K562 (cell line): Measurements from ENCODE around the gene ACKR2. TPM values are rescaled to one million over a fixed set of nuclear protein-coding genes. Genes with fewer than 3 reads are reported as not detected.

Experiments used
- ATAC-seq: fragments of 200-7000 bp; cut with Tn5 transposase; 3 replicates; pipeline ENCODE4 v1.9.1; 2020; ENCODE audit warnings: moderate library complexity
- BruUV-seq: library from RNA; stranded (reverse); fragments of 400-500 nt; replicated peaks from 2 replicates; lab custom pipeline; 2021; lab: Mats Ljungman, UMichigan
- CTCF ChIA-PET: fragments of 300-600 bp; formaldehyde crosslinking; extraction: SDS; loops from one replicate; lab custom pipeline; 2021; ENCODE audit warnings: low intra/inter-chr PET ratio; lab: Yijun Ruan, JAX
- POLR2A ChIA-PET: fragments of 300-600, 350-650 bp; sonication (Branson Sonifier 250); formaldehyde crosslinking; extraction: SDS; loops from one replicate; lab custom pipeline; 2021; ENCODE audit warnings: antibody characterized with exemption, inconsistent platforms; lab: Yijun Ruan, JAX
- DNase-seq, 4 experiments: peaks; one replicate each; pipeline versions ENCODE4 v3.0.0 to v3.0.0-alpha.2; 2011 to 2018; ENCODE audit warnings: low spot score in 3 of 4, mixed read lengths in 3 of 4; ENCODE audit errors: extremely low read depth in 1 of 4
- FAIRE-seq: peaks from 2 replicates; lab custom pipeline; 2011; peaks lifted over from hg19 to GRCh38; lab: Jason Lieb, UNC
- H2AFZ ChIP-seq: 2 replicates; pipeline ENCODE4 v1.6.0; 2011; ENCODE audit warnings: low read depth, low read length, control low read depth, inconsistent platforms
- H3K27ac ChIP-seq: fragments of 200-600 bp; 3 replicates; pipeline ENCODE4 v1.8.0; 2011; ENCODE audit warnings: low read depth, mild to moderate bottlenecking, control low read depth, inconsistent platforms, low read length, moderate library complexity, mixed read lengths; ENCODE audit errors: extremely low read depth
- H3K27me3 ChIP-seq, 2 experiments: fragments of 300-600 bp in 1 of 2; 2 replicates in 1 of 2; 3 replicates in 1 of 2; pipeline versions ENCODE4 v1.6.0 to v1.8.0; 2011; ENCODE audit warnings: inconsistent platforms in 2 of 2, low read length in 2 of 2, mild to moderate bottlenecking in 1 of 2, mixed read lengths in 1 of 2, moderate library complexity in 1 of 2; ENCODE audit not compliant: control insufficient read depth in 2 of 2, insufficient read depth in 2 of 2
- H3K36me3 ChIP-seq: fragments of 300-600 bp; 3 replicates; pipeline ENCODE4 v1.8.0; 2011; ENCODE audit warnings: mild to moderate bottlenecking, low read length, inconsistent platforms; ENCODE audit not compliant: control insufficient read depth, insufficient read depth
- H3K4me1 ChIP-seq, 2 experiments: fragments of 200-600 bp in 1 of 2; replicated peaks in 1 of 2; 2 replicates in 1 of 2; 3 replicates in 1 of 2; pipeline versions ENCODE4 v1.5.1 to v1.8.0; 2011; ENCODE audit warnings: inconsistent platforms in 2 of 2, low read length in 2 of 2, mild to moderate bottlenecking in 1 of 2, mixed read lengths in 1 of 2, moderate library complexity in 1 of 2; ENCODE audit not compliant: control insufficient read depth in 2 of 2, insufficient read depth in 2 of 2
- H3K4me2 ChIP-seq: 2 replicates; pipeline ENCODE4 v1.6.1; 2011; ENCODE audit warnings: low read length, control low read depth, inconsistent platforms, mixed read lengths; ENCODE audit not compliant: insufficient read depth
- H3K4me3 ChIP-seq: fragments of 200-600 bp; sonication (generic), shearing (Covaris generic); 2 replicates; pipeline ENCODE4 v1.5.1; 2016; ENCODE audit warnings: control low read depth, inconsistent platforms
- H3K79me2 ChIP-seq: fragments of 200-600 bp; 3 replicates; pipeline ENCODE4 v1.8.0; 2011; ENCODE audit warnings: low read length, inconsistent platforms; ENCODE audit not compliant: control insufficient read depth, insufficient read depth
- H3K9ac ChIP-seq, 2 experiments: 2 replicates each; pipeline versions ENCODE4 v1.6.0 to v1.6.1; 2011; ENCODE audit warnings: low read depth in 2 of 2, low read length in 2 of 2, control low read depth in 1 of 2, inconsistent platforms in 1 of 2, mild to moderate bottlenecking in 1 of 2, mixed read lengths in 1 of 2; ENCODE audit not compliant: insufficient read depth in 1 of 2
- H3K9me1 ChIP-seq: one replicate; pipeline ENCODE4 v1.6.0; 2011; ENCODE audit warnings: inconsistent platforms, mild to moderate bottlenecking, low read length, moderate library complexity; ENCODE audit not compliant: control insufficient read depth, insufficient read depth
- H3K9me3 ChIP-seq: replicated peaks from 2 replicates; pipeline ENCODE4 v1.5.1; 2011; ENCODE audit warnings: low read depth, low read length, inconsistent platforms; ENCODE audit not compliant: control insufficient read depth, insufficient read depth
- H4K20me1 ChIP-seq: replicated peaks from 2 replicates; pipeline ENCODE4 v1.6.1; 2011; ENCODE audit warnings: low read length, inconsistent platforms, mixed read lengths; ENCODE audit not compliant: control insufficient read depth, insufficient read depth
- ARHGAP35 ChIP-seq: fragments of 450-650 bp; IDR thresholded peaks from 2 replicates; pipeline ENCODE4 v1.6.1; 2018; ENCODE audit not compliant: partially characterized antibody
- CHD1 ChIP-seq: fragments of 200-600 bp; sonication (generic); IDR thresholded peaks from one replicate; pipeline ENCODE4 v1.6.1; 2012; ENCODE audit warnings: mild to moderate bottlenecking, moderate library complexity, low read length, inconsistent platforms
- EGR1 ChIP-seq: fragments of 450-650 bp; conservative IDR thresholded peaks from 2 replicates; pipeline ENCODE4 v1.6.1; 2017; ENCODE audit warnings: mild to moderate bottlenecking
- SMC3 ChIP-seq: conservative IDR thresholded peaks from 2 replicates; pipeline ENCODE4 v1.6.1; 2011; ENCODE audit warnings: low read depth, low read length, improper control_type of control experiment; ENCODE audit not compliant: insufficient read depth
- STAT6 ChIP-seq: sonication (generic); formaldehyde crosslinking; IDR thresholded peaks from 2 replicates; pipeline ENCODE4 v1.8.1; 2023; ENCODE audit warnings: mild to moderate bottlenecking, missing genetic modification reagents
- TAF9B ChIP-seq: fragments of 450-650 bp; IDR thresholded peaks from 2 replicates; pipeline ENCODE4 v1.6.1; 2018; ENCODE audit warnings: mild to moderate bottlenecking; ENCODE audit not compliant: partially characterized antibody
- ZNF124 ChIP-seq: sonication (generic); formaldehyde crosslinking; IDR thresholded peaks from 2 replicates; pipeline ENCODE4 v1.8.1; 2022; ENCODE audit warnings: missing genetic modification reagents
- WGBS: fragments of 100-300 bp; shearing (Covaris generic); methylation state at CpG from one replicate; pipeline ENCODE4 v1.1.6; 2016; ENCODE audit warnings: low coverage, mixed read lengths; ENCODE audit not compliant: insufficient coverage; ENCODE audit errors: missing lambda C conversion rate; 5-methylcytosine and 5-hydroxymethylcytosine counted together
- in situ Hi-C: fragments of 300-500 bp; cut with MboI; formaldehyde crosslinking; loops from 4 replicates; pipeline ENCODE4 v1.15.0; 2018; ENCODE audit warnings: inconsistent platforms, mixed read lengths
- intact Hi-C: fragments of 100-400 bp; cut with micrococcal nuclease; formaldehyde crosslinking; loops from 2 replicates; pipeline ENCODE4 v1.14.2; 2022
- polyA plus RNA-seq, 8 experiments: library from polyadenylated mRNA; depleted of rRNA in 4 of 8; stranded (reverse) in 5 of 8; unstranded in 3 of 8; fragments of >200 nt; fragmentation: Nextera tagmentation in 2 of 8; fragmentation: Illumina TruSeq in 1 of 8; extraction: Ambion mirVana in 2 of 8; extraction: Trizol in 1 of 8; gene quantifications; 2 replicates each; pipeline versions ENCODE4 v1.2.1 to v1.2.3, GENCODE V29; 2011 to 2014; ENCODE audit warnings: inconsistent platforms in 1 of 8, missing spikeins in 1 of 8
- total RNA-seq, 7 experiments: library from RNA; depleted of rRNA in 6 of 7; stranded (reverse); fragments of >200 nt in 6 of 7; fragmentation: Illumina TruSeq in 2 of 7; extraction: Trizol in 2 of 7; gene quantifications; 2 replicates each; pipeline versions ENCODE4 v1.2.1 to v1.2.3, GENCODE V29; 2011 to 2021; ENCODE audit warnings: low replicate concordance in 1 of 7
- TF ChIP-seq, protein P1 (sequence below): fragments of 450-650 bp; IDR thresholded peaks from 2 replicates; pipeline ENCODE4 v1.6.1; 2016; ENCODE audit warnings: antibody characterized with exemption

Gene ACKR2
- total and polyA plus RNA-seq, 9 of the 15 experiments (the other 6 are each of a cell fraction or from before 2014, with no cell fraction given), result 0.03 to 0.69 (median 0.25) TPM; not detected in 1

DNA sequence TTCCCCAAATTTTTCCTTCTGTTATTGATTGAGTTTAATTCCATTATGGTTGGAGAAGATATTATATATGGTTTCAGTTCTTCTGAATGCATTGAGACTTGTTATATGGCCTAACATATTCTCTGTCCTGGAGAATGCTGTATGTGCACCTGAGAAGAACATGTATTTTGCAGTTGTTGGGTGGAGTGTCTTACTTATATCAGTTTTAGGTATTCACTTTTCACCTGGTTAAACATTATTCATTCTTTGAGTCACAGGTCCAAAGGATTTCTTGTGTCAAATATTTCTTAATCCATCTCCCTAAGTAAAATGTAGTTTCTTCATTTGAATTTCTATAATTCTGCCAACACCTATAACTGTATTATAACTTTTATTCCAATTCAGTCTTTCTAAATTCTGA lies 17.8 kb downstream of the ACKR2 start (continued):
- no peak for TF ChIP-seq STAT6 (CRISPR knock-in tag)
- TF ChIP-seq CHD1, result no peak
- no peak for TF ChIP-seq TAF9B

DNA sequence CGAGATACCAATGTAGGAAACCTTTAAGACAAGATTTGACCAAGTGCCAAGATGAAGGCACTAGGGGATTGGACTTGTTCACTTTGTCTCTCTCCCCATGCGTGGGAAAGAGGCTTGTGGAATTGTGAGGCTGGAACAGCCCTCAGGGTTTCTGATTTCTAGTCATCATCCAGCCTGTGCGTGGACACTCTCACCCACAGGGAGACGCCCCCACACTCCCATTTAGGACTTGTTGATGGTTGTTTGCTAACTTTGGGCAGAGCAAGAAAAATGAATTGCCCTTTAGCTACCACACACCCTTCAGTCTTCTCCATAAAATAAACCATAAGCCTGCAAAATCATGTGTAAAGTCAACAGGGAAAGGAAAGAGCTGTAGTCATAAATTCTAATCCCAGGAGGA lies 18.4 kb downstream of the ACKR2 start:
- intact Hi-C loops (no loop called here), in situ Hi-C loops (loop anchor here (5.0 kb wide), 1 partner anchor 45 kb away; no protein-coding TSS in a partner anchor)
- Histone ChIP-seq H3K27ac (no peak overlapping the region), H3K36me3 (no peaks in the 10 kb centered on the region), H4K20me1 (no peaks in the 10 kb centered on the region), H3K9me1 (no peaks in the 10 kb centered on the region), H3K79me2 (no peaks in the 10 kb centered on the region), H3K9me3 (no peaks in the 10 kb centered on the region), H2AFZ (no peak overlapping the region), H3K27me3 (peaks cover 0 to 2% of the 10 kb centered on the region in 2 experiments; a peak in 1 of 5 replicates), H3K4me2 (no peak overlapping the region), H3K9ac (no peak overlapping the region), H3K4me3 (no peak overlapping the region), H3K4me1 (no peaks in the 10 kb centered on the region)
- no TSS peak for BruUV-seq
- FAIRE-seq (no peak), DNase-seq (no peak), ATAC-seq (no peak)
- 2% methylated on average over 4 of the region's 4 CpGs for WGBS
- POLR2A ChIA-PET, result interaction anchor here (0.6 kb wide), 1 partner anchor 112 kb away, joined by 3 read pairs; no protein-coding TSS in a partner anchor
- CTCF ChIA-PET, result interaction anchor here (4.5 kb wide), 1 partner anchor 47 kb away, joined by 61 read pairs; no protein-coding TSS in a partner anchor
- TF ChIP-seq ZNF124 (CRISPR knock-in tag) (no peak), SMC3 (no peak), EGR1 (peak; percentile 27), ARHGAP35 (no peak)
- TF ChIP-seq, protein P1, sequence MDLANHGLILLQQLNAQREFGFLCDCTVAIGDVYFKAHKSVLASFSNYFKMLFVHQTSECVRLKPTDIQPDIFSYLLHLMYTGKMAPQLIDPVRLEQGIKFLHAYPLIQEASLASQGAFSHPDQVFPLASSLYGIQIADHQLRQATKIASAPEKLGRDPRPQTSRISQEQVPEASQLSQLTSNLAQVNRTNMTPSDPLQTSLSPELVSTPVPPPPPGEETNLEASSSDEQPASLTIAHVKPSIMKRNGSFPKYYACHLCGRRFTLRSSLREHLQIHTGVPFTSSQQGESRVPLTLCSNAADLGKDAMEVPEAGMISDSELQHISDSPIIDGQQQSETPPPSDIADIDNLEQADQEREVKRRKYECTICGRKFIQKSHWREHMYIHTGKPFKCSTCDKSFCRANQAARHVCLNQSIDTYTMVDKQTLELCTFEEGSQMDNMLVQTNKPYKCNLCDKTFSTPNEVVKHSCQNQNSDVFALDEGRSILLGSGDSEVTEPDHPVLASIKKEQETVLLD, result no peak
